Measurements from ENCODE around the gene CDC45.

The CDC45 gene

GRCh38 chr22:19479355-19480172 lies at the start of gene CDC45:
Gene CDC45, plus strand, starts transcription at chr22:19479920. Its CDS starts 49 bp downstream, at chr22:19479969.
- peaks cover 40% of the 10 kb centered on the region for H3K36me3 ChIP-seq (ENCODE audit: insufficient read depth, insufficient read length, low read length)
- TF ChIP-seq ZNF274 (IDR thresholded peaks at IDR 0.05; ENCODE audit: low read depth, low read length) (no peak), YY1 (IDR thresholded peaks at IDR 0.05; ENCODE audit: insufficient read depth, insufficient read length) (peak; percentile 98)
- H3K9me3 ChIP-seq (ENCODE audit: insufficient read depth, low read length), result no peaks in the 10 kb centered on the region
- peak within 1 kb of the TSS; percentile 98 for H3K9ac ChIP-seq (ENCODE audit: insufficient read length, low read depth)
- H3K4me1 ChIP-seq (ENCODE audit: insufficient read depth, insufficient read length), result no peaks in the 10 kb centered on the region
- peak; percentile 91 for DNase-seq (ENCODE audit: low read depth, low spot score)
- no peaks in the 10 kb centered on the region for H3K27me3 ChIP-seq (ENCODE audit: insufficient read depth, insufficient read length)
- peak within 1 kb of the TSS; percentile 95 for H3K4me3 ChIP-seq (ENCODE audit: insufficient read length, low read depth)

- no peaks in the 10 kb centered on the region for H3K9me3 ChIP-seq (ENCODE audit: insufficient read depth, low read length)
- H3K4me3 ChIP-seq (ENCODE audit: insufficient read length, low read depth), result peak overlapping the region; percentile 94
- TF ChIP-seq ZNF274 (IDR thresholded peaks at IDR 0.05; ENCODE audit: low read depth, low read length) (no peak), SUZ12 (IDR thresholded peaks at IDR 0.05; ENCODE audit: extremely low read depth, insufficient read depth, insufficient read length) (no peak), YY1 (IDR thresholded peaks at IDR 0.05; ENCODE audit: insufficient read depth, insufficient read length) (no peak)
- peaks cover 2% of the 10 kb centered on the region for H3K4me1 ChIP-seq (ENCODE audit: insufficient read depth, insufficient read length)
- peak overlapping the region; percentile 94 for H3K9ac ChIP-seq (ENCODE audit: insufficient read length, low read depth)
- peaks cover 44% of the 10 kb centered on the region for H3K36me3 ChIP-seq (ENCODE audit: insufficient read depth, insufficient read length, low read length)
- no peak for DNase-seq (ENCODE audit: low read depth, low spot score)
- H3K27me3 ChIP-seq (ENCODE audit: insufficient read depth, insufficient read length), result no peaks in the 10 kb centered on the region
Measured at GRCh38 chr22:19429950-19430889, 49.5 kb upstream of the CDC45 start.

- no peak for DNase-seq (ENCODE audit: low read depth, low spot score)
- Histone ChIP-seq H3K9ac (ENCODE audit: insufficient read length, low read depth) (peak overlapping the region; percentile 94), H3K27me3 (ENCODE audit: insufficient read depth, insufficient read length) (no peaks in the 10 kb centered on the region), H3K9me3 (ENCODE audit: insufficient read depth, low read length) (no peaks in the 10 kb centered on the region), H3K4me3 (ENCODE audit: insufficient read length, low read depth) (peak overlapping the region; percentile 94), H3K36me3 (ENCODE audit: insufficient read depth, insufficient read length, low read length) (peaks cover 48% of the 10 kb centered on the region), H3K4me1 (ENCODE audit: insufficient read depth, insufficient read length) (peaks cover 2% of the 10 kb centered on the region)
- no peak for TF ChIP-seq SUZ12 (IDR thresholded peaks at IDR 0.05; ENCODE audit: extremely low read depth, insufficient read depth, insufficient read length)
- TF ChIP-seq YY1 (IDR thresholded peaks at IDR 0.05; ENCODE audit: insufficient read depth, insufficient read length), result no peak
- TF ChIP-seq ZNF274 (IDR thresholded peaks at IDR 0.05; ENCODE audit: low read depth, low read length), result no peak
Measured at GRCh38 chr22:19430890-19431541, 48.7 kb upstream of the CDC45 start.

- Histone ChIP-seq H3K36me3 (ENCODE audit: insufficient read depth, insufficient read length, low read length) (peaks cover 41% of the 10 kb centered on the region), H3K4me3 (ENCODE audit: insufficient read length, low read depth) (peak within 1 kb of the TSS; percentile 94)
- no peak for DNase-seq (ENCODE audit: low read depth, low spot score)
Measured at GRCh38 chr22:19431649-19432132, 48.0 kb upstream of the CDC45 start, which contains the start of gene HIRA. Gene HIRA, minus strand, starts transcription at chr22:19431733. Its CDS starts 257 bp downstream, at chr22:19431476.

GRCh38 chr22:19432133-19432851 lies 47.4 kb upstream of the CDC45 start, which contains the start of gene MRPL40:
Gene MRPL40, plus strand, starts transcription at chr22:19432545. Its CDS starts 10 bp downstream, at chr22:19432555.
- H3K9ac ChIP-seq (ENCODE audit: insufficient read length, low read depth), result peak within 1 kb of the TSS; percentile 97
- H3K9me3 ChIP-seq (ENCODE audit: insufficient read depth, low read length), result no peaks in the 10 kb centered on the region
- peaks cover 37% of the 10 kb centered on the region for H3K36me3 ChIP-seq (ENCODE audit: insufficient read depth, insufficient read length, low read length)
- no peaks in the 10 kb centered on the region for H3K27me3 ChIP-seq (ENCODE audit: insufficient read depth, insufficient read length)
- H3K4me1 ChIP-seq (ENCODE audit: insufficient read depth, insufficient read length), result peaks cover 2% of the 10 kb centered on the region
- TF ChIP-seq SUZ12 (IDR thresholded peaks at IDR 0.05; ENCODE audit: extremely low read depth, insufficient read depth, insufficient read length), result no peak
- TF ChIP-seq YY1 (IDR thresholded peaks at IDR 0.05; ENCODE audit: insufficient read depth, insufficient read length), result peak; percentile 25
- no peak for TF ChIP-seq ZNF274 (IDR thresholded peaks at IDR 0.05; ENCODE audit: low read depth, low read length)
- H3K4me3 ChIP-seq (ENCODE audit: insufficient read length, low read depth), result peak within 1 kb of the TSS; percentile 94
- DNase-seq (ENCODE audit: low read depth, low spot score), result no peak

More at GRCh38 chr22:19431649-19432132, 48.0 kb upstream of the CDC45 start, which contains the start of gene HIRA:
- no peaks in the 10 kb centered on the region for H3K27me3 ChIP-seq (ENCODE audit: insufficient read depth, insufficient read length)
- no peaks in the 10 kb centered on the region for H3K9me3 ChIP-seq (ENCODE audit: insufficient read depth, low read length)
- TF ChIP-seq ZNF274 (IDR thresholded peaks at IDR 0.05; ENCODE audit: low read depth, low read length) (no peak), YY1 (IDR thresholded peaks at IDR 0.05; ENCODE audit: insufficient read depth, insufficient read length) (no peak), SUZ12 (IDR thresholded peaks at IDR 0.05; ENCODE audit: extremely low read depth, insufficient read depth, insufficient read length) (no peak)
- peak within 1 kb of the TSS; percentile 97 for H3K9ac ChIP-seq (ENCODE audit: insufficient read length, low read depth)
- H3K4me1 ChIP-seq (ENCODE audit: insufficient read depth, insufficient read length), result peaks cover 2% of the 10 kb centered on the region

- no peak for TF ChIP-seq YY1 (IDR thresholded peaks at IDR 0.05; ENCODE audit: insufficient read depth, insufficient read length)
- TF ChIP-seq ZNF274 (IDR thresholded peaks at IDR 0.05; ENCODE audit: low read depth, low read length), result no peak
- TF ChIP-seq SUZ12 (IDR thresholded peaks at IDR 0.05; ENCODE audit: extremely low read depth, insufficient read depth, insufficient read length), result no peak
- no peak for DNase-seq (ENCODE audit: low read depth, low spot score)
- Histone ChIP-seq H3K4me3 (ENCODE audit: insufficient read length, low read depth) (no peak overlapping the region), H3K27me3 (ENCODE audit: insufficient read depth, insufficient read length) (no peaks in the 10 kb centered on the region), H3K9ac (ENCODE audit: insufficient read length, low read depth) (no peak overlapping the region), H3K4me1 (ENCODE audit: insufficient read depth, insufficient read length) (peaks cover 2% of the 10 kb centered on the region), H3K36me3 (ENCODE audit: insufficient read depth, insufficient read length, low read length) (peaks cover 29% of the 10 kb centered on the region), H3K9me3 (ENCODE audit: insufficient read depth, low read length) (no peaks in the 10 kb centered on the region)
Measured at GRCh38 chr22:19434401-19434800, 45.3 kb upstream of the CDC45 start.

All from NT2/D1 (cell line).